GM10248 (cell line): Measurements from ENCODE around the gene IPO11.

Experiments used
- CTCF ChIA-PET: fragments of 300-600 bp; sonication (Branson Sonifier 250); formaldehyde crosslinking; extraction: SDS; loops from one replicate; lab custom pipeline; 2021; ENCODE audit warnings: antibody characterized with exemption; lab: Yijun Ruan, JAX
- POLR2A ChIA-PET: fragments of 350-650 bp; sonication (Branson Sonifier 250); formaldehyde crosslinking; extraction: SDS; loops from one replicate; lab custom pipeline; 2020; ENCODE audit warnings: antibody characterized with exemption; lab: Yijun Ruan, JAX
- DNase-seq: peaks from one replicate; pipeline ENCODE4 v3.0.0; 2012; ENCODE audit errors: extremely low spot score
- TF ChIP-seq, protein P1 (sequence below): IDR thresholded peaks from 2 replicates; pipeline ENCODE4 v1.5.1; 2012; ENCODE audit warnings: mild to moderate bottlenecking, low read depth; ENCODE audit errors: extremely low read depth, missing control alignments, control extremely low read depth

IPO11 gene

GRCh38 chr5:62590387-62590786 is 177.8 kb downstream of the IPO11 start:
- CTCF ChIA-PET, result no interaction called here
- TF ChIP-seq, protein P1, sequence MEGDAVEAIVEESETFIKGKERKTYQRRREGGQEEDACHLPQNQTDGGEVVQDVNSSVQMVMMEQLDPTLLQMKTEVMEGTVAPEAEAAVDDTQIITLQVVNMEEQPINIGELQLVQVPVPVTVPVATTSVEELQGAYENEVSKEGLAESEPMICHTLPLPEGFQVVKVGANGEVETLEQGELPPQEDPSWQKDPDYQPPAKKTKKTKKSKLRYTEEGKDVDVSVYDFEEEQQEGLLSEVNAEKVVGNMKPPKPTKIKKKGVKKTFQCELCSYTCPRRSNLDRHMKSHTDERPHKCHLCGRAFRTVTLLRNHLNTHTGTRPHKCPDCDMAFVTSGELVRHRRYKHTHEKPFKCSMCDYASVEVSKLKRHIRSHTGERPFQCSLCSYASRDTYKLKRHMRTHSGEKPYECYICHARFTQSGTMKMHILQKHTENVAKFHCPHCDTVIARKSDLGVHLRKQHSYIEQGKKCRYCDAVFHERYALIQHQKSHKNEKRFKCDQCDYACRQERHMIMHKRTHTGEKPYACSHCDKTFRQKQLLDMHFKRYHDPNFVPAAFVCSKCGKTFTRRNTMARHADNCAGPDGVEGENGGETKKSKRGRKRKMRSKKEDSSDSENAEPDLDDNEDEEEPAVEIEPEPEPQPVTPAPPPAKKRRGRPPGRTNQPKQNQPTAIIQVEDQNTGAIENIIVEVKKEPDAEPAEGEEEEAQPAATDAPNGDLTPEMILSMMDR, result no peak
- POLR2A ChIA-PET, result no interaction called here
- no peak for DNase-seq

- ChIA-PET POLR2A (no interaction called here), CTCF (interaction anchor here (1.5 kb wide), 1 partner anchor 10 kb away, joined by 3 read pairs; no protein-coding TSS in a partner anchor)
- no peak for DNase-seq
- TF ChIP-seq, protein P1, result no peak
Measured at GRCh38 chr5:62592558-62592957, 180.0 kb downstream of the IPO11 start.

GRCh38 chr5:62593331-62593730 is 180.8 kb downstream of the IPO11 start:
- ChIA-PET CTCF (interaction anchor here (0.8 kb wide), 1 partner anchor 8 kb away, joined by 3 read pairs; no protein-coding TSS in a partner anchor), POLR2A (no interaction called here)
- TF ChIP-seq, protein P1, result no peak
- DNase-seq, result no peak

- no peak for DNase-seq
- TF ChIP-seq, protein P1, result no peak
- POLR2A ChIA-PET, result no interaction called here
- CTCF ChIA-PET, result no interaction called here
Measured at GRCh38 chr5:62594364-62594984, 181.9 kb downstream of the IPO11 start.

- TF ChIP-seq, protein P1, result no peak
- ChIA-PET CTCF (interaction anchor here (0.9 kb wide), 1 partner anchor 14 kb away, joined by 3 read pairs; no protein-coding TSS in a partner anchor), POLR2A (no interaction called here)
Measured at GRCh38 chr5:62596096-62596495, 183.5 kb downstream of the IPO11 start.

GRCh38 chr5:62596691-62597090 is 184.1 kb downstream of the IPO11 start:
- POLR2A ChIA-PET, result no interaction called here
- CTCF ChIA-PET, result interaction anchor here (0.9 kb wide), 1 partner anchor 15 kb away, joined by 3 read pairs; no protein-coding TSS in a partner anchor
- DNase-seq, result no peak
- TF ChIP-seq, protein P1, result no peak

More at GRCh38 chr5:62596096-62596495, 183.5 kb downstream of the IPO11 start:
- no peak for DNase-seq
